A673 (cell line): ENCODE results near the gene CYFIP2.

Source experiments
- CTCF ChIP-seq: fragments of 300-800, 200-600 bp; sonication (generic); conservative IDR thresholded peaks from 2 replicates; pipeline ENCODE4 v1.5.1; 2017; ENCODE audit warnings: low read depth, mild to moderate bottlenecking, antibody characterized with exemption, low read length, moderate library complexity, mixed read lengths
- EZH2 ChIP-seq: fragments of 200-600 bp; sonication (generic); IDR thresholded peaks from 2 replicates; pipeline ENCODE4 v1.6.1; 2017; ENCODE audit warnings: borderline replicate concordance, low read depth, mild to moderate bottlenecking, mixed read lengths, antibody characterized with exemption, low read length; ENCODE audit not compliant: poor library complexity, severe bottlenecking

GRCh38 chr5:157306692-157307471 lies 41.0 kb downstream of the CYFIP2 start:
- TF ChIP-seq CTCF = no peak
- no peak for TF ChIP-seq EZH2
